C4-2B (cell line): ENCODE results near the gene CDH24.
A peak's percentile ranks its signal among the peaks of the same experiment; 100 is the strongest.

Experiments
- H3K27ac ChIP-seq: fragments of 450-650 bp; 2 replicates; pipeline ENCODE4 v1.5.1; 2017
- CTCF ChIP-seq: fragments of 450-650 bp; conservative IDR thresholded peaks from 2 replicates; pipeline ENCODE4 v1.5.1; 2017; ENCODE audit warnings: mild to moderate bottlenecking
- ZFX ChIP-seq: fragments of 450-650 bp; IDR thresholded peaks from 2 replicates; pipeline ENCODE4 v1.6.1; 2017

Gene CDH24

DNA sequence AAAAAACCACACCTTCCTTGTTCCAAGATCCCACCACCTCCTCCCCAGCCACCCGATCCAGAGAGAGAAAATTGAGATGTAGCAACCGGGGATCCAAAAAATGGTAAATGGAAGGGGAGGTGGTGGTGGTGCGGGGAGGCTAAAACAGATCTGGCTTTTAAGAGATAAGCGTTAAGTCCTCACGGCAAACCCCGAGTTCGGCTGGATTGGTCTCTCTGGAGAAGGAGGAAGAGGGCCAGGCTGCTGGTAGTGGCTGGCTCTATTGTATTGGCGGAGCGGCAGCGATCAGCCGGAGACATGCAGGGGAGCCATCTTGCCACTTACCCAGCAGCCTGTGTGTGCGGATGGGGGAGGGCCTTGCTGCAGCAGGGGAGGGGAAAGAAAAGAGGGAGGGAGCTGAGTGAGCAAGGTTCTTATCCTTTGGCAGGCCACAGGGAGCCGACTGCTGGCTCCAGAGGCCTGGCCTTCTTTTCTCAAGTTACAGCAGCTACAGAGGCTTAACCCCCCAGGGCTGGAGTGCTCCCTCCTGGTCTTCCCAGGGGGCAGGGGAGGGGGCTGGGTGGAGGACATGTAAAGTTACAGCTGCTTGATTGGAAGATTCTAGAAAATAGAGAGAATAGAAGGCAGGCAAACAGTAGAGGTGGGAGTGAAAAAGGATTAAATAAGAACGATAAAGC, 14.1 kb upstream of the CDH24 start:
- H3K27ac ChIP-seq: peak overlapping the region; percentile 87
- TF ChIP-seq CTCF (no peak), ZFX (no peak)

DNA sequence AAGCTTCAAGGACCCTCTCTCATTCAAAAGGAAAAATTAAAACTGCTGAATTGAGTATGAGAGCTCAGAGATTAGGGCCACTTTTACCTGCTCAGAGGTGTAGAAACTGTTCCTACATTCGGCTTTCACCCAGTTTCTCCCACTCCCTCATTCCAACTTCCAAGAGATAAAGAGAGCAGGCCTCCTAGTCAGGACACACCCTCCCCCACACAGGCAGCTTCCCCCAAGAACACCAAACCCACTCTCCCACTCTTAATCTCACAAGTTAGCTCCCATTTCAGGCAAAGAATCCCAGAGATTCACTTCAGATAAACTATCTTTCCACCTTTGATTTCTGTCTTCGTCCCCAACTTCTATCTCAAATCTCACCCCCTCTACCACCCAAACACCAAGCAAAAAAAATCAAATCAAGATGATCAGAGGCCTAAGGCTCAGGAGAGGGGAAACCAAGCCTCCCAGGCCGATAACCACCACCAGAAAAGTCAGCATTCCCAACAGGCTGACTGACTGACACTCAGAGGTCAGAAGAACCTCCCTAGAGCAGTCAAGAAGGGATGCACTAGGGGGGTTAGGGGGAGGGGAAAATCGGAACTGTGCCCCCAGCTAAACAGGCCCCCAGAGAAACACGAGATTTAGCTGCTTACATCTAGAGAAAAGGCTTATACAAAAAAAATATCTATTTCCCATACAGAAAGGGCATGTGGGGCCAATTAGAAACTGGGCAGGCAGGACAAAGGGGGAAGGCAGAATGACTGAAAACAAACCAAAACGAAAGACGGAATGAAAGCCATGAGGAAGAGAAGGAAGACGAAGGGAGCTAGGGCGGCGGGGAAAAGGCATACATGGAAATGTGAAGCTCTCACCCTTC, 13.2 kb upstream of the CDH24 start:
- no peak for TF ChIP-seq ZFX
- no peak for TF ChIP-seq CTCF
- peak overlapping the region; percentile 87 for H3K27ac ChIP-seq

DNA sequence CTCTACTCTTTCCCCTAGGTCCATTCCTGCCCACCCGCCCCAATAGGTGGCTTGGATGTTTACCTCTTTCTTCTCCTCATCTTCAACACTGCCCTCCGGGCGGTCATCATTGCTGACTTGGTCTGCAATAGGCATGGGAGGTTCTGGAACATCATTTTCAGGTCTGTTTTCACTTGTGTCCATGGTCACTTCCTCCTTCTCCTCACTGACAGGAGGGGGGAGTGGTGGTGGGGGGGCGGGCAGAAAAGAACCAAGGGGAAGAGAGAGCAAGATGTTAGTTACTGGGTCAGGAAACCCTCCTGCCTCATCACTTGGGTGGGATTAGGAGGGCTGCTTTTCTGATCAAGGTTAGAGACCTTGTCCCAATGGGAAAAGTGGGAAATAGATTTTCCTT, 12.1 kb upstream of the CDH24 start:
- H3K27ac ChIP-seq: peak overlapping the region; percentile 15; the same call in 1 of the 2 replicates

DNA sequence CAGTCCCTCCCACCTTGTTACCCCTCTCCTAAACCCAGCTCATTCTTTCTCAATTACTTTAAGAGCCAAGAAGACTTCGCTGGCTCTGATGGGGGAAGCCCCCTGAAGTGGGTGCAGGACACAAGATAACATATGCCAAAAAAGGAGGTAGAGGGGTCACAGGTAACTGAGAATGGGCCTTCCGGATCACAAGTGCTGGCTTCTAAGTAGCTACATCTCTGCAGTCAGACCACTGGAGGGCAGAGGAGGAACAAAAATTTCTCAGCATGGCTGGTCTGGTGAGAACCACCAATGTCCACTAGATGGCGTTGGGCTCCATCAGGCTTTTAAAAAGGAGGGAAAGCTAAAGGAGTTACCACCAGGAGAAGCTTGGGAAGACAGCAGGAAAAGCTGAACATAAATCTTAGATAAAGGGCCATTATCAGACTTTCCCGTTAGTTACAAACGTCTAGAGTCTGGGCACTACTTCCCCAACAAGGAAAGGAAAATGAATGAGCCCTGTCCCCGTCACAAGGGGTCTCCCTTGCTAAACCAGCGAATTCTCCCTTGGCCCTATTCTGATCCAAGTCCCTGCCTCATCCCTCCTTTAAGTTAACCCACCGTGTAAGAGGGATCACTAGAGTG, 11.6 kb upstream of the CDH24 start:
- H3K27ac ChIP-seq: peak overlapping the region; percentile 15
- TF ChIP-seq ZFX (no peak), CTCF (peak; percentile 98)

More for the DNA sequence above, 12.1 kb upstream of the CDH24 start:
- no peak for TF ChIP-seq CTCF
- no peak for TF ChIP-seq ZFX

DNA sequence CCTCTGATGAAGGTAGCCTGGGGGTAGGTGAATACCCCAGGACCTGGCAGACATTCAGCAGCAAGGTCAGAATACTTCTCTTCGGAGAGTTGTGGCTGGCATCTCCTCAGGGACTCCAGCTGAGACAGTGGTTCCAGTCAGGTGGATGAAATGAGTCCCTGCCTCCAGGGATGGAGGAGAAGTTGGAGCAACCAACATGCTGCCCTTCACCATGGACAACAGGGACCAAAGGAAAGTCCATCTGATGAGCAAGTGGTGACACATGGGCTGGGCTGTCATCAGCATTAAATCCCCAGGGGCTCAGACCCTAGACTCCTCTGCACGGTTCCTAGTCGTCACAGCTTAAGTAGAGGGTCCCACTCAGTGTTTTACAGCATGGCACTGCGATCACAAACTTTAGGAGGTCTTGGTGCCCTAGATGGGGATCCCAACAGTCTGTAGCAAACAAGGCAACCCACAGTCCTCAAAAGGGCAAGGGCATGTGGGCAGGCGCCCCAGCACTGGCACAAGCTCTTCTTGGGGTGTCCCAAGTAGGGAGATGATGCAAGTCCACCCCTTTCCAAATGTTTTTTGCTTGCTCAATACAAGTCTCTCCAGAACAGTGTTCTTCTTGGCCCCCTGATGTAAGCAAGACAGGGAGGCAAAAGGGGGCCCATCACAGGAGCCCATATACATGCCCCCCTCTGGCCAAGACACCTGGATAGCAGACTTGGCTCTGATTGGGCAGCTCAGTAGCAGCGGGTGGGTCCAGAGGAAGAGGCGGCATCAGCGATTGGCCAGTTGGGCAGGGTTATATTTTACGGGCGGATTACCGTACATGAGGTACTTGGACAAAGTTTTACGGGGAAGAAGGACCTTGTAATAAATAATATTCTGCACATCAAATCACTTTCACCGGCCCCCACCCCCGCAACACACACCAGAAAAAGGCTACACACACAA, 10.8 kb upstream of the CDH24 start:
- H3K27ac ChIP-seq: peak overlapping the region; percentile 15

More for the DNA sequence above, 10.8 kb upstream of the CDH24 start:
- no peak for TF ChIP-seq CTCF
- no peak for TF ChIP-seq ZFX
